SU-DHL-6 (cell line): ENCODE results near the gene EML2.

ENCODE experiments used
- CTCF ChIP-seq: fragments of 200-600 bp; sonication (generic); IDR thresholded peaks from one replicate; pipeline ENCODE4 v1.5.1; 2017; ENCODE audit warnings: antibody characterized with exemption, mild to moderate bottlenecking, low read length, moderate library complexity; ENCODE audit not compliant: insufficient read depth, poor library complexity, severe bottlenecking
- EZH2phosphoT487 ChIP-seq: fragments of 200-600 bp; sonication (generic), shearing (Covaris generic); conservative IDR thresholded peaks from 2 replicates; pipeline ENCODE4 v1.6.1; 2018; ENCODE audit warnings: mild to moderate bottlenecking, antibody characterized with exemption, low read length, moderate library complexity, mixed read lengths

DNA sequence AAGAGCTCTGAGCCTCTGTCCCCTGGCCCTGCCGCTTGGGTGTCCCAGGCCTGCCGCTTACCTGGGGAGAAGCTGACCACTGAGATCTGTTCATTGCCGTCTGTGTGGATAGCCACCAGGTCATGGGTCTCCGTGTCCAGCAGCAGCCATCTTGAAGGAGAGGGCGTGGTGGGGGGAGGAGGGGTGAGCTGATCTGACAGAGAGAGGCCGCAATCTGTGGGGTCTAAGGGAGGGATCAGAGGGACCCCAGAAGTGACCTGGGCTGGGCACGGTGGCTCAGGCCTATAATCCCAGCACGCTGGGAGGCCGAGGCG is 22.5 kb downstream of the EML2 start:
- TF ChIP-seq CTCF, result no peak
- TF ChIP-seq EZH2phosphoT487, result no peak
